Liver (tissue), 9 donors: ENCODE measurements around the gene UROC1. TPM values are rescaled to one million over a fixed set of nuclear protein-coding genes. Genes with fewer than 3 reads are reported as not detected.

Experiments
- DNase-seq: peaks from one replicate; pipeline ENCODE4 v3.0.0-alpha.2; 2017; ENCODE audit warnings: low spot score
- H3K27ac ChIP-seq, 2 donors: one replicate each; pipeline ENCODE4 v1.7.0; 2013; ENCODE audit warnings: inconsistent platforms in 2 of 2, low read length in 2 of 2, control low read depth in 1 of 2, low read depth in 1 of 2, mild to moderate bottlenecking in 1 of 2
- H3K27me3 ChIP-seq, 4 donors: one replicate each; pipeline versions ENCODE4 v1.6.1 to v1.7.0; 2013; ENCODE audit warnings: low read length in 3 of 4, inconsistent platforms in 1 of 4, mild to moderate bottlenecking in 1 of 4, moderate library complexity in 1 of 4; ENCODE audit not compliant: control insufficient read depth in 4 of 4, insufficient read depth in 4 of 4
- H3K36me3 ChIP-seq, 4 donors: one replicate each; pipeline versions ENCODE4 v1.6.1 to v1.7.0; 2013; ENCODE audit warnings: low read length in 3 of 4, mild to moderate bottlenecking in 3 of 4, low read depth in 1 of 4, moderate library complexity in 1 of 4; ENCODE audit not compliant: control insufficient read depth in 4 of 4, insufficient read depth in 3 of 4
- H3K4me1 ChIP-seq, 4 donors: one replicate each; pipeline versions ENCODE4 v1.6.1 to v1.7.0; 2013; ENCODE audit warnings: low read length in 3 of 4, mild to moderate bottlenecking in 3 of 4, moderate library complexity in 1 of 4; ENCODE audit not compliant: control insufficient read depth in 4 of 4, insufficient read depth in 4 of 4
- H3K4me3 ChIP-seq, 3 donors: one replicate each; pipeline versions ENCODE4 v1.6.1 to v1.7.0; 2013; ENCODE audit warnings: low read length in 3 of 3, control low read depth in 1 of 3, low read depth in 1 of 3, mild to moderate bottlenecking in 1 of 3
- H3K9ac ChIP-seq, 2 donors: one replicate each; pipeline ENCODE4 v1.7.0; 2013; ENCODE audit warnings: low read length in 2 of 2, mild to moderate bottlenecking in 2 of 2, moderate library complexity in 2 of 2, control low read depth in 1 of 2, low read depth in 1 of 2
- H3K9me3 ChIP-seq, 4 donors: one replicate each; pipeline versions ENCODE4 v1.6.1 to v1.7.0; 2013; ENCODE audit warnings: low read length in 3 of 4; ENCODE audit not compliant: control insufficient read depth in 4 of 4
- ATF3 ChIP-seq: IDR thresholded peaks from 2 replicates; pipeline ENCODE4 v1.6.1; 2016; ENCODE audit warnings: antibody characterized with exemption
- CTCF ChIP-seq: fragments of 150-350 bp; IDR thresholded peaks from 2 replicates; pipeline ENCODE4 v1.5.1; 2017; ENCODE audit warnings: improper control_type of control experiment, low read depth, low read length; ENCODE audit not compliant: missing input control
- EGR1 ChIP-seq, 2 donors: IDR thresholded peaks; 2 replicates each; pipeline ENCODE4 v1.6.1; 2016 to 2018; ENCODE audit warnings: antibody characterized with exemption in 2 of 2, low read depth in 2 of 2
- FOXA1 ChIP-seq: IDR thresholded peaks from 2 replicates; pipeline ENCODE4 v1.6.1; 2016; ENCODE audit warnings: antibody characterized with exemption
- FOXA2 ChIP-seq: IDR thresholded peaks from 2 replicates; pipeline ENCODE4 v1.6.1; 2016; ENCODE audit warnings: antibody characterized with exemption
- GABPA ChIP-seq, 2 donors: IDR thresholded peaks in 1 of 2; conservative IDR thresholded peaks in 1 of 2; 2 replicates each; pipeline ENCODE4 v1.6.1; 2016; ENCODE audit warnings: antibody characterized with exemption in 2 of 2, mild to moderate bottlenecking in 1 of 2, moderate library complexity in 1 of 2
- HNF4A ChIP-seq, 2 donors: conservative IDR thresholded peaks; 2 replicates each; pipeline ENCODE4 v1.6.1; 2016; ENCODE audit warnings: antibody characterized with exemption in 2 of 2, mild to moderate bottlenecking in 2 of 2
- HNF4G ChIP-seq: IDR thresholded peaks from 2 replicates; pipeline ENCODE4 v1.6.1; 2016; ENCODE audit warnings: antibody characterized with exemption
- JUND ChIP-seq, 2 donors: IDR thresholded peaks; 2 replicates each; pipeline ENCODE4 v1.6.1; 2016; ENCODE audit warnings: antibody characterized with exemption in 2 of 2
- MAX ChIP-seq: IDR thresholded peaks from 2 replicates; pipeline ENCODE4 v1.6.1; 2016; ENCODE audit warnings: antibody characterized with exemption
- NR2F2 ChIP-seq: IDR thresholded peaks from 2 replicates; pipeline ENCODE4 v1.6.1; 2016; ENCODE audit warnings: antibody characterized with exemption
- RAD21 ChIP-seq, 2 donors: IDR thresholded peaks; 2 replicates each; pipeline ENCODE4 v1.6.1; 2016; ENCODE audit warnings: antibody characterized with exemption in 2 of 2, mild to moderate bottlenecking in 2 of 2
- RXRA ChIP-seq, 2 donors: IDR thresholded peaks; 2 replicates each; pipeline ENCODE4 v1.6.1; 2017 to 2018; ENCODE audit warnings: antibody characterized with exemption in 2 of 2, mild to moderate bottlenecking in 1 of 2
- SP1 ChIP-seq: IDR thresholded peaks from 2 replicates; pipeline ENCODE4 v1.6.1; 2018; ENCODE audit warnings: antibody characterized with exemption, mild to moderate bottlenecking
- ZBTB33 ChIP-seq: IDR thresholded peaks from 2 replicates; pipeline ENCODE4 v1.6.1; 2016; ENCODE audit warnings: antibody characterized with exemption
- WGBS: extraction: QIAGEN DNeasy Blood & Tissue Kit; methylation state at CpG from one replicate; pipeline ENCODE4 v1.1.7; 2013; 5-methylcytosine and 5-hydroxymethylcytosine counted together
- polyA plus RNA-seq, 2 donors: library from polyadenylated mRNA; stranded (reverse) in 1 of 2; unstranded in 1 of 2; fragments of 200-250 nt in 1 of 2; fragments of >200 nt in 1 of 2; fragmentation: Nextera tagmentation in 1 of 2; extraction: Ambion mirVana in 1 of 2; gene quantifications; one replicate each; pipeline versions ENCODE4 v1.2.1 to v1.2.3, GENCODE V29; 2013 to 2015
- total RNA-seq, 2 donors: library from RNA; depleted of rRNA; stranded (reverse); fragments of >200 nt; gene quantifications; one replicate each; pipeline ENCODE4 v1.2.3, GENCODE V29; 2014
- donor health status: healthy.
- donor health status: healthy.
- donor health status: healthy.
- donor health status: healthy.
- donor health status: healthy.

UROC1 gene
- total and polyA plus RNA-seq, 4 donors = 5.9 to 28.4 (median 18.2) TPM

GRCh38 chr3:126485956-126486355 is 31.6 kb downstream of the UROC1 start:
- no peaks in the 10 kb centered on the region for H3K27me3 ChIP-seq
- H3K27ac ChIP-seq = no peak overlapping the region
- 99% methylated on average over 9 of the region's 9 CpGs for WGBS
- no peak overlapping the region for H3K4me3 ChIP-seq
- peaks cover 7 to 47% (median 22%) of the 10 kb centered on the region in 4 donors for H3K4me1 ChIP-seq
- TF ChIP-seq EGR1 (IDR thresholded peaks at IDR 0.05; ENCODE audit: low read depth in 2 of 2) (no peak), RXRA (IDR thresholded peaks at IDR 0.05) (no peak)
- H3K9me3 ChIP-seq = no peaks in the 10 kb centered on the region
- H3K36me3 ChIP-seq = peaks cover 0 to 17% (median 11%) of the 10 kb centered on the region in 4 donors
- DNase-seq = no peak
- H3K9ac ChIP-seq = no peak overlapping the region

- Histone ChIP-seq H3K9me3 (no peaks in the 10 kb centered on the region), H3K4me1 (peaks cover 7 to 47% (median 20%) of the 10 kb centered on the region in 4 donors)
- WGBS = 87% methylated on average over 8 of the region's 8 CpGs
These were observed 32.2 kb downstream of the UROC1 start for GRCh38 chr3:126485176-126485897.

More at GRCh38 chr3:126485176-126485897, 32.2 kb downstream of the UROC1 start:
- TF ChIP-seq MAX = no peak
- no peak for TF ChIP-seq FOXA1
- no peak for TF ChIP-seq FOXA2
- TF ChIP-seq JUND (IDR thresholded peaks at IDR 0.05) = no peak
- no peak for TF ChIP-seq SP1
- TF ChIP-seq HNF4G = no peak
- TF ChIP-seq NR2F2 = no peak
- no peak for TF ChIP-seq RXRA (IDR thresholded peaks at IDR 0.05)
- no peak for TF ChIP-seq GABPA (IDR thresholded peaks at IDR 0.05 in 1 of 2, conservative IDR thresholded peaks at IDR 0.05 in 1 of 2)
- no peak for TF ChIP-seq HNF4A (conservative IDR thresholded peaks at IDR 0.05)
- TF ChIP-seq ATF3 = no peak
- no peak for TF ChIP-seq CTCF
- TF ChIP-seq EGR1 (IDR thresholded peaks at IDR 0.05; ENCODE audit: low read depth in 2 of 2) = no peak
- no peak for TF ChIP-seq ZBTB33
- no peak for TF ChIP-seq RAD21 (IDR thresholded peaks at IDR 0.05)
- Histone ChIP-seq H3K9ac (no peak overlapping the region), H3K27me3 (no peaks in the 10 kb centered on the region), H3K27ac (no peak overlapping the region), H3K36me3 (peaks cover 0 to 17% (median 11%) of the 10 kb centered on the region in 4 donors), H3K4me3 (no peak overlapping the region)
- no peak for DNase-seq
